SK-N-SH treated with all-trans-retinoic acid at 6 μM for 48 hours (cell line): ENCODE results near the gene COL7A1.

Experiments used
- ATAC-seq: fragments of 200-7000 bp; cut with Tn5 transposase; 3 replicates; pipeline ENCODE4 v1.9.1; 2020; ENCODE audit warnings: mild to moderate bottlenecking, moderate library complexity
- BACH2 ChIP-seq: fragments of 250-450 bp; sonication (Bioruptor Pico); IDR thresholded peaks from 2 replicates; pipeline ENCODE4 v1.9.0; 2021; ENCODE audit warnings: mild to moderate bottlenecking, borderline replicate concordance
- CREB5 ChIP-seq: fragments of 250-450 bp; sonication (Bioruptor Pico); IDR thresholded peaks from 2 replicates; pipeline ENCODE4 v1.5.1; 2020; ENCODE audit warnings: low read depth, mild to moderate bottlenecking, moderate library complexity
- CSDC2 ChIP-seq: fragments of 250-450 bp; sonication (Bioruptor Pico); IDR thresholded peaks from 2 replicates; pipeline ENCODE4 v1.5.0; 2020; ENCODE audit warnings: mild to moderate bottlenecking, moderate library complexity
- ESRRG ChIP-seq: fragments of 250-450 bp; sonication (Bioruptor Pico); IDR thresholded peaks from 2 replicates; pipeline ENCODE4 v1.6.1; 2021; ENCODE audit warnings: mild to moderate bottlenecking
- GLIS3 ChIP-seq: fragments of 250-450 bp; sonication (Bioruptor Pico); IDR thresholded peaks from 2 replicates; pipeline ENCODE4 v1.5.0; 2020; ENCODE audit warnings: mild to moderate bottlenecking, moderate library complexity
- ISL1 ChIP-seq: fragments of 250-450 bp; sonication (Bioruptor Pico); IDR thresholded peaks from 2 replicates; pipeline ENCODE4 v2.1.2; 2022; ENCODE audit warnings: mild to moderate bottlenecking, moderate library complexity
- OSR1 ChIP-seq: fragments of 250-450 bp; sonication (Bioruptor Pico); IDR thresholded peaks from 2 replicates; pipeline ENCODE4 v1.8.0; 2022; ENCODE audit warnings: moderate library complexity, mild to moderate bottlenecking, inconsistent platforms
- PATZ1 ChIP-seq: fragments of 250-450 bp; sonication (Bioruptor Pico); IDR thresholded peaks from 2 replicates; pipeline ENCODE4 v1.8.0; 2020; ENCODE audit warnings: mild to moderate bottlenecking, moderate library complexity, borderline replicate concordance
- POU6F1 ChIP-seq: fragments of 250-450 bp; sonication (Bioruptor Pico); IDR thresholded peaks from 2 replicates; pipeline ENCODE4 v1.8.0; 2021; ENCODE audit warnings: low read depth, mild to moderate bottlenecking, moderate library complexity, borderline replicate concordance
- PPARA ChIP-seq: fragments of 250-450 bp; sonication (Bioruptor Pico); IDR thresholded peaks from 2 replicates; pipeline ENCODE4 v1.5.0; 2020; ENCODE audit warnings: mild to moderate bottlenecking, borderline replicate concordance
- RARB ChIP-seq: fragments of 250-450 bp; sonication (Bioruptor Pico); IDR thresholded peaks from 2 replicates; pipeline ENCODE4 v1.8.0; 2021; ENCODE audit warnings: mild to moderate bottlenecking, moderate library complexity
- SNAI2 ChIP-seq: fragments of 250-450 bp; sonication (Bioruptor Pico); IDR thresholded peaks from 2 replicates; pipeline ENCODE4 v1.5.0; 2020; ENCODE audit warnings: mild to moderate bottlenecking, moderate library complexity
- TCF4 ChIP-seq: fragments of 250-450 bp; sonication (Bioruptor Pico); IDR thresholded peaks from 2 replicates; pipeline ENCODE4 v1.8.0; 2021; ENCODE audit warnings: mild to moderate bottlenecking, moderate library complexity, borderline replicate concordance
- TOX ChIP-seq: fragments of 250-450 bp; sonication (Bioruptor Pico); IDR thresholded peaks from 2 replicates; pipeline ENCODE4 v1.8.0; 2021; ENCODE audit warnings: mild to moderate bottlenecking, moderate library complexity, borderline replicate concordance
- TSHZ2 ChIP-seq: fragments of 250-450 bp; sonication (Bioruptor Pico); IDR thresholded peaks from 2 replicates; pipeline ENCODE4 v1.5.0; 2020; ENCODE audit warnings: mild to moderate bottlenecking, moderate library complexity
- ZFP3 ChIP-seq: fragments of 250-450 bp; sonication (Bioruptor Pico); IDR thresholded peaks from 2 replicates; pipeline ENCODE4 v1.5.0; 2020; ENCODE audit warnings: mild to moderate bottlenecking, moderate library complexity
- ZNF565 ChIP-seq: fragments of 450-650 bp; formaldehyde crosslinking; conservative IDR thresholded peaks from 2 replicates; pipeline ENCODE4 v1.5.0; 2020; ENCODE audit warnings: low read depth, mild to moderate bottlenecking, moderate library complexity
- ZNF70 ChIP-seq: fragments of 450-650 bp; formaldehyde crosslinking; IDR thresholded peaks from 2 replicates; pipeline ENCODE4 v1.5.0; 2020; ENCODE audit warnings: mild to moderate bottlenecking, moderate library complexity
- ZNF8 ChIP-seq: fragments of 450-650 bp; formaldehyde crosslinking; IDR thresholded peaks from 2 replicates; pipeline ENCODE4 v1.5.0; 2020; ENCODE audit warnings: mild to moderate bottlenecking, moderate library complexity

The COL7A1 gene

GRCh38 chr3:48592519-48593087 is 2.5 kb downstream of the COL7A1 start:
- TF ChIP-seq SNAI2 (CRISPR knock-in tag) (no peak), TOX (CRISPR knock-in tag) (no peak)
- ATAC-seq = no peak

GRCh38 chr3:48591886-48592518 is 3.1 kb downstream of the COL7A1 start:
- no peak for TF ChIP-seq SNAI2 (CRISPR knock-in tag)
- no peak for TF ChIP-seq TSHZ2 (CRISPR knock-in tag)
- TF ChIP-seq PPARA = no peak
- no peak for TF ChIP-seq TOX (CRISPR knock-in tag)
- no peak for TF ChIP-seq PATZ1 (CRISPR knock-in tag)
- TF ChIP-seq TCF4 = no peak
- no peak for TF ChIP-seq ZNF565 (CRISPR knock-in tag)
- no peak for TF ChIP-seq CSDC2
- no peak for TF ChIP-seq ZNF8 (CRISPR knock-in tag)
- TF ChIP-seq POU6F1 (CRISPR knock-in tag) = no peak
- no peak for TF ChIP-seq ZFP3 (CRISPR knock-in tag)
- no peak for TF ChIP-seq OSR1 (CRISPR knock-in tag)
- TF ChIP-seq, all 23 proteins: peak for 0
- no peak for ATAC-seq

- no peak for TF ChIP-seq ESRRG (CRISPR knock-in tag)
- no peak for TF ChIP-seq ZNF70 (CRISPR knock-in tag)
- TF ChIP-seq TCF4 = no peak
- TF ChIP-seq RARB (CRISPR knock-in tag) = no peak
- TF ChIP-seq, all 23 proteins: peak for 0
- no peak for ATAC-seq
Measured at GRCh38 chr3:48591436-48591835, 3.7 kb downstream of the COL7A1 start.

- TF ChIP-seq GLIS3 (CRISPR knock-in tag) (no peak), PPARA (no peak), ESRRG (CRISPR knock-in tag) (no peak), BACH2 (no peak), TSHZ2 (CRISPR knock-in tag) (no peak)
- no peak for ATAC-seq
Measured at GRCh38 chr3:48588230-48588629, 6.9 kb downstream of the COL7A1 start.

GRCh38 chr3:48587686-48588085 is 7.4 kb downstream of the COL7A1 start:
- ATAC-seq = no peak
- TF ChIP-seq CREB5 (CRISPR knock-in tag) (no peak), RARB (CRISPR knock-in tag) (no peak), TOX (CRISPR knock-in tag) (no peak), OSR1 (CRISPR knock-in tag) (no peak), PPARA (no peak), ZNF565 (CRISPR knock-in tag) (no peak), SNAI2 (CRISPR knock-in tag) (no peak), TSHZ2 (CRISPR knock-in tag) (no peak), ZNF8 (CRISPR knock-in tag) (no peak), ISL1 (no peak)
